GF-D8 (cell line): ENCODE measurements around the gene PRKG2.

Source experiments
- DNase-seq: peaks from one replicate; lab custom pipeline; 2025; lab: John Stamatoyannopoulos, UW

The PRKG2 gene

DNA sequence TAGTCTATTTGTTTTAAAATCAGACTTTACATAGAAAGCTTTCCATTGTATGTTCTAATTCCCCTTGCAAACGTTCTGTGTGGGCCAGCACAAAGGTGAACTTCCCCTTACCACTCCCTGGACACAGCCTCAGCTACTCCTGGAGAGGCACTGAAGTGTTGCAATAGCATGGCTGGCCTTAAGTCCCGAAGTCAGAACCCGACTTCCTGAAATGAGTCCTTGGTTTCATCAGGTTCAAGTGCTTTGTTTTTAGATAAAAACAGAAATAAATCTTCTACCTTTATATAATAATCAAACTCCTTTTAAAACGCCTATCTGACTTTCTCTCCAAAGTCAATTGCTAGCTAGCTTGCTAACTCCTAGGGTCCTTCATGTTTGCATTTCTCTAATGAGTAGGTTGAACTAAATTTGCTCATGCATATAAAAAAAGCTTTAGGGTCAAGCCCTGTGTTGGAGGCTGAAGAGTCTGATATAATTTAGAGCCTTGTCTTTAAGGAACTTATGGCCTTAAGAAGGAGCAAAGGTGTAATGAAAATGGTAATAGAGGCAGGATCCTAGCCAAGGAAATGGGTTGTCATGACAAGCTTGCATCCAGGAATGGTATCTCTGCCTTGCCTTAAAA is 175.6 kb downstream of the PRKG2 start:
- DNase-seq: no peak

GRCh38 chr4:81038636-81039350 is 176.2 kb downstream of the PRKG2 start:
- DNase-seq: no peak
